Measurements from ENCODE around the gene TEAD3. TPM values are rescaled to one million over a fixed set of nuclear protein-coding genes. Genes with fewer than 3 reads are reported as not detected.

TEAD3 gene
- total and polyA plus RNA-seq, 7 donors = 12.1 to 44.3 (median 23.0) TPM

- DNase-seq = no peak
- no peak overlapping the region for H3K27ac ChIP-seq
- intact Hi-C loops (cut with DNase I) = no loop called here
- TF ChIP-seq CTCF (IDR thresholded peaks at IDR 0.05) = no peak
- no peaks in the 10 kb centered on the region for H3K27me3 ChIP-seq (ENCODE audit: insufficient read depth in 3 of 3, low read length in 2 of 3)
- H3K4me1 ChIP-seq = peaks cover 11% of the 10 kb centered on the region
- no peak for ATAC-seq
- no peak overlapping the region for H3K4me3 ChIP-seq
- H3K36me3 ChIP-seq (ENCODE audit: insufficient read depth in 1 of 2, low read depth in 1 of 2) = no peaks in the 10 kb centered on the region
- H3K9me3 ChIP-seq = no peaks in the 10 kb centered on the region
- 57 to 70% (median 66%) methylated on average over 7 of the region's 7 CpGs for WGBS, 3 donors
These were observed 48.7 kb downstream of the TEAD3 start for GRCh38 chr6:35448191-35448590.

GRCh38 chr6:35445691-35446090 is 51.2 kb downstream of the TEAD3 start:
- Histone ChIP-seq H3K27ac (no peak overlapping the region), H3K27me3 (ENCODE audit: insufficient read depth in 3 of 3, low read length in 2 of 3) (no peaks in the 10 kb centered on the region), H3K36me3 (ENCODE audit: insufficient read depth in 1 of 2, low read depth in 1 of 2) (no peaks in the 10 kb centered on the region), H3K4me3 (no peak overlapping the region), H3K9me3 (no peaks in the 10 kb centered on the region), H3K4me1 (no peaks in the 10 kb centered on the region)
- TF ChIP-seq CTCF (IDR thresholded peaks at IDR 0.05) = no peak
- DNase-seq = no peak
- 85 to 87% (median 86%) methylated on average over 7 of the region's 7 CpGs for WGBS, 3 donors
- intact Hi-C loops (cut with DNase I) = no loop called here
- no peak for ATAC-seq

GRCh38 chr6:35443341-35444030 is 53.4 kb downstream of the TEAD3 start:
- no peaks in the 10 kb centered on the region for H3K4me1 ChIP-seq
- DNase-seq = no peak
- no peak overlapping the region for H3K4me3 ChIP-seq
- intact Hi-C loops (cut with DNase I) = no loop called here
- H3K27ac ChIP-seq = no peak overlapping the region
- no peaks in the 10 kb centered on the region for H3K27me3 ChIP-seq (ENCODE audit: insufficient read depth in 3 of 3, low read length in 2 of 3)
- H3K9me3 ChIP-seq = no peaks in the 10 kb centered on the region
- no peak for ATAC-seq
- no peak for TF ChIP-seq CTCF (IDR thresholded peaks at IDR 0.05)
- no peaks in the 10 kb centered on the region for H3K36me3 ChIP-seq (ENCODE audit: insufficient read depth in 1 of 2, low read depth in 1 of 2)
- WGBS, 3 donors = 73 to 82% (median 80%) methylated on average over 9 of the region's 9 CpGs

- no peak for TF ChIP-seq CTCF (IDR thresholded peaks at IDR 0.05)
- H3K36me3 ChIP-seq (ENCODE audit: insufficient read depth in 1 of 2, low read depth in 1 of 2) = no peaks in the 10 kb centered on the region
- no peak overlapping the region for H3K27ac ChIP-seq
- no peak for DNase-seq
- H3K4me3 ChIP-seq = no peak overlapping the region
- intact Hi-C loops (cut with DNase I) = no loop called here
- no peaks in the 10 kb centered on the region for H3K27me3 ChIP-seq (ENCODE audit: insufficient read depth in 3 of 3, low read length in 2 of 3)
- no peak for ATAC-seq
- H3K9me3 ChIP-seq = no peaks in the 10 kb centered on the region
- WGBS, 3 donors = 79 to 86% (median 82%) methylated on average over 5 of the region's 5 CpGs
- no peaks in the 10 kb centered on the region for H3K4me1 ChIP-seq
These were observed 54.2 kb downstream of the TEAD3 start for GRCh38 chr6:35442693-35443092.

GRCh38 chr6:35441642-35442041 is 55.2 kb downstream of the TEAD3 start:
- TF ChIP-seq CTCF (IDR thresholded peaks at IDR 0.05) = no peak
- H3K4me1 ChIP-seq = no peaks in the 10 kb centered on the region
- DNase-seq (no peak), ATAC-seq (no peak)
- no peaks in the 10 kb centered on the region for H3K9me3 ChIP-seq
- WGBS, 3 donors = 89 to 96% (median 95%) methylated on average over 4 of the region's 4 CpGs
- no peaks in the 10 kb centered on the region for H3K36me3 ChIP-seq (ENCODE audit: insufficient read depth in 1 of 2, low read depth in 1 of 2)
- H3K27ac ChIP-seq = no peak overlapping the region
- H3K4me3 ChIP-seq = no peak overlapping the region
- intact Hi-C loops (cut with DNase I) = no loop called here
- no peaks in the 10 kb centered on the region for H3K27me3 ChIP-seq (ENCODE audit: insufficient read depth in 3 of 3, low read length in 2 of 3)

Measured in psoas muscle (tissue), 8 donors.